IPS-18c (cell line): ENCODE results near the gene RPL10.

Source experiments
- H3K4me3 ChIP-seq: 2 replicates; pipeline ENCODE4 v1.7.0; 2013; ENCODE audit warnings: low read depth, mild to moderate bottlenecking, low read length, moderate library complexity; ENCODE audit not compliant: insufficient read depth
- H3K9me3 ChIP-seq: one replicate; pipeline ENCODE4 v1.6.1; 2013; ENCODE audit warnings: mild to moderate bottlenecking, low read length, moderate library complexity; ENCODE audit not compliant: control insufficient read depth, insufficient read depth

The RPL10 gene

GRCh38 chrX:154430916-154431315 is 32.7 kb downstream of the RPL10 start:
- Histone ChIP-seq H3K4me3 (no peak overlapping the region), H3K9me3 (peaks cover 11% of the 10 kb centered on the region)

- peaks cover 11% of the 10 kb centered on the region for H3K9me3 ChIP-seq
- no peak overlapping the region for H3K4me3 ChIP-seq
These were observed 33.2 kb downstream of the RPL10 start for GRCh38 chrX:154431341-154431740.

- peaks cover 11% of the 10 kb centered on the region for H3K9me3 ChIP-seq
These were observed 34.0 kb downstream of the RPL10 start for GRCh38 chrX:154432210-154432609.

GRCh38 chrX:154433605-154434004 is 35.4 kb downstream of the RPL10 start:
- Histone ChIP-seq H3K9me3 (peaks cover 13% of the 10 kb centered on the region), H3K4me3 (no peak overlapping the region)

More at GRCh38 chrX:154432210-154432609, 34.0 kb downstream of the RPL10 start:
- H3K4me3 ChIP-seq = no peak overlapping the region

- H3K4me3 ChIP-seq = no peak overlapping the region
- peaks cover 13% of the 10 kb centered on the region for H3K9me3 ChIP-seq
These were observed 36.4 kb downstream of the RPL10 start for GRCh38 chrX:154434394-154435168.

- peaks cover 13% of the 10 kb centered on the region for H3K9me3 ChIP-seq
- H3K4me3 ChIP-seq = no peak overlapping the region
These were observed 37.1 kb downstream of the RPL10 start for GRCh38 chrX:154435171-154435733.

- peak overlapping the region; percentile 64; the same call in 1 of the 2 replicates for H3K4me3 ChIP-seq
- peaks cover 13% of the 10 kb centered on the region for H3K9me3 ChIP-seq
These were observed 38.3 kb downstream of the RPL10 start for GRCh38 chrX:154436374-154436982.

- peaks cover 15% of the 10 kb centered on the region for H3K9me3 ChIP-seq
- peak within 1 kb of the TSS; percentile 64 for H3K4me3 ChIP-seq
These were observed 39.0 kb downstream of the RPL10 start, which contains the start of gene GDI1 for GRCh38 chrX:154436983-154437752. Gene GDI1, plus strand, starts transcription at chrX:154437154. Its CDS starts 101 bp downstream, at chrX:154437255.

- Histone ChIP-seq H3K4me3 (peak overlapping the region; percentile 64), H3K9me3 (peaks cover 13% of the 10 kb centered on the region)
These were observed 40.1 kb downstream of the RPL10 start for GRCh38 chrX:154437971-154438893.

- Histone ChIP-seq H3K4me3 (no peak overlapping the region), H3K9me3 (peaks cover 8% of the 10 kb centered on the region)
These were observed 41.7 kb downstream of the RPL10 start for GRCh38 chrX:154439841-154440240.

- H3K4me3 ChIP-seq = no peak overlapping the region
- peaks cover 8% of the 10 kb centered on the region for H3K9me3 ChIP-seq
These were observed 42.6 kb downstream of the RPL10 start for GRCh38 chrX:154440623-154441357.

GRCh38 chrX:154441564-154441963 is 43.4 kb downstream of the RPL10 start:
- Histone ChIP-seq H3K9me3 (peaks cover 8% of the 10 kb centered on the region), H3K4me3 (no peak overlapping the region)

GRCh38 chrX:154441984-154442707 is 44.0 kb downstream of the RPL10 start:
- no peak overlapping the region; the same call in 1 of the 2 replicates for H3K4me3 ChIP-seq
- peaks cover 8% of the 10 kb centered on the region for H3K9me3 ChIP-seq

- H3K9me3 ChIP-seq = peaks cover 7% of the 10 kb centered on the region
- peak overlapping the region; percentile 36; the same call in 1 of the 2 replicates for H3K4me3 ChIP-seq
These were observed 45.3 kb downstream of the RPL10 start for GRCh38 chrX:154443479-154443910.
